Neural crest cell (in vitro differentiated cells): ENCODE data around the gene PRSS48. TPM values are rescaled to one million over a fixed set of nuclear protein-coding genes. Genes with fewer than 3 reads are reported as not detected.

Experiments used
- DNase-seq: peaks from one replicate; pipeline ENCODE4 v3.0.0; 2021; ENCODE audit warnings: low read depth, mixed read lengths, low spot score
- H3K27ac Mint-ChIP-seq: one replicate; pipeline ENCODE4 v1.8.0; 2021; ENCODE audit warnings: mild to moderate bottlenecking, mixed read lengths; ENCODE audit not compliant: unreplicated experiment
- H3K27me3 Mint-ChIP-seq: 2 replicates; pipeline ENCODE4 v1.8.0; 2021; ENCODE audit warnings: low read depth, mild to moderate bottlenecking, mixed read lengths
- H3K36me3 Mint-ChIP-seq: 2 replicates; pipeline ENCODE4 v1.8.0; 2021; ENCODE audit warnings: low read depth, mild to moderate bottlenecking, mixed read lengths
- H3K4me1 Mint-ChIP-seq: 2 replicates; pipeline ENCODE4 v1.8.0; 2021; ENCODE audit warnings: mixed read lengths
- H3K4me3 Mint-ChIP-seq: one replicate; pipeline ENCODE4 v1.8.0; 2021; ENCODE audit warnings: mild to moderate bottlenecking, mixed read lengths
- H3K9me3 Mint-ChIP-seq: 2 replicates; pipeline ENCODE4 v1.8.0; 2021; ENCODE audit warnings: mixed read lengths
- CTCF ChIP-seq: fragments of 200-600 bp; sonication (generic); conservative IDR thresholded peaks from 2 replicates; pipeline ENCODE4 v1.5.0; 2021; ENCODE audit warnings: antibody characterized with exemption, mild to moderate bottlenecking
- total RNA-seq: library from RNA; stranded (reverse); gene quantifications from 2 replicates; pipeline ENCODE4 v1.2.1, GENCODE V29; 2021

Gene PRSS48
- total RNA-seq, 1 donor from 2014 or later: not detected

- H3K4me1 Mint-ChIP-seq: no peaks in the 10 kb centered on the region
- DNase-seq: no peak
- no peak overlapping the region for H3K27ac Mint-ChIP-seq
Measured at GRCh38 chr4:151340751-151341385, 63.9 kb downstream of the PRSS48 start.

More at GRCh38 chr4:151340751-151341385, 63.9 kb downstream of the PRSS48 start:
- Mint-ChIP-seq H3K27me3 (no peaks in the 10 kb centered on the region), H3K36me3 (no peaks in the 10 kb centered on the region), H3K4me3 (no peak overlapping the region), H3K9me3 (peaks cover 13% of the 10 kb centered on the region)
- no peak for TF ChIP-seq CTCF

Other genes starting within 250 kb of the PRSS48 start
- gene RPS3A, start 177.5 kb upstream of the PRSS48 start, total RNA-seq: 2,382 and 2,466 TPM in 2 replicates
- 25.1 and 28.6 TPM in 2 replicates for gene SH3D19, start 48.4 kb downstream of the PRSS48 start, total RNA-seq
- 0.23 TPM in 1 of 2 replicates, not detected in the other for gene FHIP1A, start 132.0 kb downstream of the PRSS48 start, total RNA-seq